ENCODE results near the gene PHIP.

The PHIP gene

GRCh38 chr6:79009819-79010218, 68.2 kb downstream of the PHIP start:
- Mint-ChIP-seq H3K4me3 (no peak overlapping the region), H3K27me3 (no peaks in the 10 kb centered on the region), H3K27ac (no peak overlapping the region), H3K9me3 (no peaks in the 10 kb centered on the region), H3K36me3 (ENCODE audit: low read depth) (peaks cover 31% of the 10 kb centered on the region), H3K4me1 (peaks cover 3% of the 10 kb centered on the region)
- no peak for ATAC-seq
- DNase-seq = no peak

GRCh38 chr6:79005497-79005896, 72.6 kb downstream of the PHIP start:
- Mint-ChIP-seq H3K4me1 (peaks cover 3% of the 10 kb centered on the region), H3K36me3 (ENCODE audit: low read depth) (peaks cover 36% of the 10 kb centered on the region), H3K9me3 (no peaks in the 10 kb centered on the region), H3K27ac (no peak overlapping the region), H3K4me3 (no peak overlapping the region), H3K27me3 (no peaks in the 10 kb centered on the region)
- no peak for ATAC-seq
- DNase-seq = no peak

GRCh38 chr6:79005024-79005423, 73.0 kb downstream of the PHIP start:
- Mint-ChIP-seq H3K27ac (no peak overlapping the region), H3K27me3 (no peaks in the 10 kb centered on the region), H3K36me3 (ENCODE audit: low read depth) (peaks cover 34% of the 10 kb centered on the region)

DNA sequence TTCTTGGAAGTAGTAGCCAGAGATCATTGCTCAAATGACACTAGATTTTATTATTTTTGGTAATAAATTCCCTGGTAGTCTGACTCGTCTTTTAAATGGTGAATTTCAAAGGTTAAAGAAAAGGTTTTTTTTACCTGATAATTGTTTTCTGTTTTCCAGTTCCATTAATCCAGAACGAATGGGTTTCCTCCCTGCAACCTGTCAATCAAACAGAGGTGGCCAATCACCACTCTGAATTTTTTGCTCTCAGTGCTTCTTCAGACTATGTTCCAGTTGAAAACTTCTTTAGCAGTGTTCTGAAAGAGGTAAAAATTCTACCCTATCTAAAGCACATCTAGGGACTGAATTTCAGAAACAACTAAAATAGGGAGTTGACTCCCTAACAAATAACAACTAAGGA, 73.8 kb downstream of the PHIP start:
- H3K27ac Mint-ChIP-seq = no peak overlapping the region
- H3K4me3 Mint-ChIP-seq = no peak overlapping the region
- H3K4me1 Mint-ChIP-seq = peaks cover 3% of the 10 kb centered on the region
- H3K36me3 Mint-ChIP-seq (ENCODE audit: low read depth) = peaks cover 35% of the 10 kb centered on the region
- DNase-seq (no peak), ATAC-seq (no peak)
- no peaks in the 10 kb centered on the region for H3K9me3 Mint-ChIP-seq
- no peaks in the 10 kb centered on the region for H3K27me3 Mint-ChIP-seq

More at GRCh38 chr6:79005024-79005423, 73.0 kb downstream of the PHIP start:
- Mint-ChIP-seq H3K4me1 (peaks cover 3% of the 10 kb centered on the region), H3K4me3 (no peak overlapping the region), H3K9me3 (no peaks in the 10 kb centered on the region)
- ATAC-seq (no peak), DNase-seq (no peak)

DNA sequence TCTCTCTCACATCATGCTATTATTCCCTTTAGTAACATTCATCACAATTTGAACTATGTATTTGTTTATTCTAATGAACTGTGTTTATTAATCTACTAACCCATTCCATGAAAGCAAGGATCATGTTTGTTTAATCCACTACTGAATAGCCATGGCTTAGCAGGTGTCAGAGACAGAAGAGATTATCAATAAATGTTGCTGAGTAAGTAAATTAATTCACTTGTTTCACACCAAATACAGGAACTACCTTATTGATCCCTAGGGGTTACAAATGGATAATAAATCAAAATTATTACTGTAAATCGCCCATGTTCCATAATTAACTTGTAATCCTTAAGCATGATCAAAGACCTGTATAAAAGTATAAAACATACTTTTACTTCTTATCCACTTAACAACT, 76.6 kb downstream of the PHIP start:
- Mint-ChIP-seq H3K4me1 (peaks cover 3% of the 10 kb centered on the region), H3K9me3 (no peaks in the 10 kb centered on the region), H3K4me3 (no peak overlapping the region), H3K27me3 (no peaks in the 10 kb centered on the region), H3K27ac (no peak overlapping the region), H3K36me3 (ENCODE audit: low read depth) (peaks cover 50% of the 10 kb centered on the region)
- ATAC-seq (no peak), DNase-seq (no peak)

DNA sequence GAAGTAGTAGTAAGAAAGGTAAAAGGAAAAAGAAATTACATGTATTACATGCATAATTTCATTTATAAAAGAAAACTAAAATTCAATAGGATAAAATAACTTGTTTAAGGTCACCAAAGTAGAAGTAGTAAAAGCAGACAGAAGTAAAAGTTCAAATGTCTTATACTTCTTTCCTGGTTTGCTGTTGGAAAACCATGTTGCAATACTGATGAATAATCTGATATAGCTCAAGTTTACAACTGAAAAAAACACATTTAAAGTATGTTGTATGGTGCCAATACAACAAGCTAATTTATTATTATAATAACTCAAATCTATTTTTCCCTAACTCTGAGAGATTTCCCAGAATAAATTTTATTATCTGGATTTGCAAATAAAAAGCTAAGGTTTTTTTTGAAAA, 78.3 kb downstream of the PHIP start:
- ATAC-seq (no peak), DNase-seq (no peak)
- no peak overlapping the region for H3K27ac Mint-ChIP-seq
- no peaks in the 10 kb centered on the region for H3K4me1 Mint-ChIP-seq
- H3K27me3 Mint-ChIP-seq = no peaks in the 10 kb centered on the region
- no peaks in the 10 kb centered on the region for H3K9me3 Mint-ChIP-seq
- H3K36me3 Mint-ChIP-seq (ENCODE audit: low read depth) = peaks cover 65% of the 10 kb centered on the region
- H3K4me3 Mint-ChIP-seq = no peak overlapping the region

- Mint-ChIP-seq H3K4me1 (no peaks in the 10 kb centered on the region), H3K36me3 (ENCODE audit: low read depth) (peaks cover 73% of the 10 kb centered on the region), H3K27ac (no peak overlapping the region), H3K4me3 (no peak overlapping the region), H3K27me3 (no peaks in the 10 kb centered on the region), H3K9me3 (no peaks in the 10 kb centered on the region)
- no peak for ATAC-seq
- no peak for DNase-seq
Measured at GRCh38 chr6:78995946-78996345, 82.1 kb downstream of the PHIP start.

GRCh38 chr6:78995346-78995745, 82.7 kb downstream of the PHIP start:
- no peak overlapping the region for H3K27ac Mint-ChIP-seq
- no peaks in the 10 kb centered on the region for H3K27me3 Mint-ChIP-seq
- H3K36me3 Mint-ChIP-seq (ENCODE audit: low read depth) = peaks cover 73% of the 10 kb centered on the region

DNA sequence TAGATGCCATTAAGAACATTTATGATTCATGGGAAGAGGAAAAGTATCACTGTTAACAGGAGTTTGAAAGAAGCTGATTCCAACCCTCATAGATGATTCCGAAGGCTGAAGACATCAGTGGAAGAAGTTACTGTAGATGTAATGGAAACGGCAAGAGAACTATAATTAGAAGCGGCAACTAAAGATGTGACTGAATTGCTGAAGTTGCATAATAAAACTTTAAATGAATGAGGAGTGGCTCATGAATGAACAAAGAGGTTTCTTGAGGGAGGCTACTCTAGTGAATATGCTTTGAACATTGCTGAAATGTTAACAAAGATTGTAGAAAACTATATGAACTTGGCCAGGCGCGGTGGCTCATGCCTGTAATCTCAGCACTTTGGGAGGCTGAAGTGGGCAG, 84.1 kb downstream of the PHIP start:
- ATAC-seq = no peak
- Mint-ChIP-seq H3K27me3 (no peaks in the 10 kb centered on the region), H3K9me3 (no peaks in the 10 kb centered on the region), H3K4me3 (no peak overlapping the region), H3K4me1 (no peaks in the 10 kb centered on the region), H3K27ac (no peak overlapping the region), H3K36me3 (ENCODE audit: low read depth) (peaks cover 81% of the 10 kb centered on the region)
- DNase-seq = no peak

More at GRCh38 chr6:78995346-78995745, 82.7 kb downstream of the PHIP start:
- H3K4me3 Mint-ChIP-seq = no peak overlapping the region
- H3K9me3 Mint-ChIP-seq = no peaks in the 10 kb centered on the region
- DNase-seq (no peak), ATAC-seq (no peak)
- H3K4me1 Mint-ChIP-seq = no peaks in the 10 kb centered on the region

DNA sequence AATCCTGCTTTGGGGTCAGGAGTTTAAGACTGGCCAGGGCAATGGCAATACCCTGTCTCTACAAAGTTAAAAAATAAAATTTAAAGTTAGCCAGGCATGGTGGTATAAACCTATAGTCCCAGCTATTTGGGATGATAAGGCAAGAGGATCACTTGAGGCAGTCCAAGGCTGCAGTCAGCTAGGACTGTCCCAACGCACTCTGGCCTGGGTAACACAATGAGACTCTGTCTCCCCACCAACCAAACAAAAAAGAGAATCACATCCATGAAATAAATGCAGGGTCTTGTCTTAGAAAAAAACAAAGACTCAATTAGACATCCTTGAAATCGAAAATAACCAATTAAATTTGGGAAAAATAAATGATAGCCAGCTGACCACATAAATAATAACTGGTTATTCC, 88.9 kb downstream of the PHIP start:
- Mint-ChIP-seq H3K27ac (no peak overlapping the region), H3K9me3 (no peaks in the 10 kb centered on the region), H3K4me3 (no peak overlapping the region), H3K36me3 (ENCODE audit: low read depth) (peaks cover 56% of the 10 kb centered on the region), H3K27me3 (no peaks in the 10 kb centered on the region), H3K4me1 (no peaks in the 10 kb centered on the region)
- DNase-seq (no peak), ATAC-seq (no peak)

- H3K27me3 Mint-ChIP-seq = no peaks in the 10 kb centered on the region
- no peak for DNase-seq
- H3K27ac Mint-ChIP-seq = no peak overlapping the region
- no peak overlapping the region for H3K4me3 Mint-ChIP-seq
- no peaks in the 10 kb centered on the region for H3K9me3 Mint-ChIP-seq
- no peak for ATAC-seq
- H3K4me1 Mint-ChIP-seq = no peaks in the 10 kb centered on the region
- peaks cover 54% of the 10 kb centered on the region for H3K36me3 Mint-ChIP-seq (ENCODE audit: low read depth)
Measured at GRCh38 chr6:78986161-78986560, 91.9 kb downstream of the PHIP start.

GRCh38 chr6:78984225-78984950, 93.7 kb downstream of the PHIP start:
- Mint-ChIP-seq H3K4me1 (no peaks in the 10 kb centered on the region), H3K27me3 (no peaks in the 10 kb centered on the region), H3K9me3 (no peaks in the 10 kb centered on the region), H3K36me3 (ENCODE audit: low read depth) (peaks cover 49% of the 10 kb centered on the region), H3K27ac (no peak overlapping the region), H3K4me3 (no peak overlapping the region)
- DNase-seq (no peak), ATAC-seq (no peak)

DNA sequence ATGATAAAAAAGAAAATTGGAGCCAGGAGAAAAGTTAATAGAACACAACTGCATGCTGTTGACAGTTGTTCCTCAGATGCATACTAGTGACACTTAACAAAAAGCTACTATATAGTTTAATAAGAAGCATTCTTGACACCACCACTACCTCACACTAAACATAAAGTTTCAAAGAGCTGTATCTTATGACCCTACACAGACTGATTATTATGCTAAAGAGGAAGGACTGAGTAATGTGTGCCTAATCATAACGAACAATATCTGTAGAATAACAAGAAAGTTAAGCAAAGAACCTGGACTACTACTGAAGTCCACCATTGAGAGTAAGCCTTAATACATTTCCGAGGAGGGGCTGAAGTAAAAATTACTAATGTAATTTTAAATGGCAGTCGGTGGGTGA, 110.9 kb downstream of the PHIP start:
- DNase-seq (no peak), ATAC-seq (no peak)
- Mint-ChIP-seq H3K4me3 (no peak overlapping the region), H3K36me3 (ENCODE audit: low read depth) (peaks cover 38% of the 10 kb centered on the region), H3K4me1 (no peaks in the 10 kb centered on the region), H3K9me3 (no peaks in the 10 kb centered on the region), H3K27me3 (no peaks in the 10 kb centered on the region), H3K27ac (no peak overlapping the region)

DNA sequence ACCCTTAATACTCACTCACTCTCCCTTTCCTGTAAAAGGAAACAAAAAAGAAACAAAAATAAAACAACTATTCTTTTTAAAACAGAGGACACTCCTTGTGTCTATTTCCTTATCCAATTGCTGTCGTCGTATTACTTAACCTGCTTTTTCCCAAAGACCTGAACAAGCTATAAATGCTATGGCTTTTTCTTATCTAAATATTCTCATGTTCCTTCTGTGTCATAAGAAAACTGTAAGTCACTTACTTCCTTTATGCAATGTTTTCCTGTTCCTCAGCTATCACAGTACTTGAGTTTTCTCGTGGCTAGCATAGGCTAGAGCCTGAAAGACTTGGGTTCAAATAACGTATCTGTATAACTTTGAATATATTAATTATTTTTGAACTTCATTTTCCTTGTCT, 111.5 kb downstream of the PHIP start:
- H3K36me3 Mint-ChIP-seq (ENCODE audit: low read depth) = peaks cover 42% of the 10 kb centered on the region
- no peaks in the 10 kb centered on the region for H3K4me1 Mint-ChIP-seq

GRCh38 chr6:78962448-78962847, 115.6 kb downstream of the PHIP start:
- ATAC-seq (no peak), DNase-seq (no peak)
- Mint-ChIP-seq H3K27me3 (no peaks in the 10 kb centered on the region), H3K36me3 (ENCODE audit: low read depth) (peaks cover 57% of the 10 kb centered on the region), H3K9me3 (no peaks in the 10 kb centered on the region), H3K27ac (no peak overlapping the region), H3K4me3 (no peak overlapping the region), H3K4me1 (no peaks in the 10 kb centered on the region)

More for the DNA sequence above, 111.5 kb downstream of the PHIP start:
- Mint-ChIP-seq H3K9me3 (no peaks in the 10 kb centered on the region), H3K27ac (no peak overlapping the region), H3K4me3 (no peak overlapping the region), H3K27me3 (no peaks in the 10 kb centered on the region)
- ATAC-seq (no peak), DNase-seq (no peak)

- H3K4me3 Mint-ChIP-seq = no peak overlapping the region
- H3K27ac Mint-ChIP-seq = no peak overlapping the region
- ATAC-seq (no peak), DNase-seq (no peak)
- peaks cover 74% of the 10 kb centered on the region for H3K36me3 Mint-ChIP-seq (ENCODE audit: low read depth)
- H3K4me1 Mint-ChIP-seq = no peaks in the 10 kb centered on the region
- no peaks in the 10 kb centered on the region for H3K27me3 Mint-ChIP-seq
- H3K9me3 Mint-ChIP-seq = peaks cover 20% of the 10 kb centered on the region
Measured at GRCh38 chr6:78954740-78955139, 123.3 kb downstream of the PHIP start.
